ENCODE results near the gene PATJ. TPM values are rescaled to one million over a fixed set of nuclear protein-coding genes. Genes with fewer than 3 reads are reported as not detected.
A peak's percentile ranks its signal among the peaks of the same experiment; 100 is the strongest.

The PATJ gene
- total RNA-seq, 1 experiment from 2014 or later = 47.3 TPM

DNA sequence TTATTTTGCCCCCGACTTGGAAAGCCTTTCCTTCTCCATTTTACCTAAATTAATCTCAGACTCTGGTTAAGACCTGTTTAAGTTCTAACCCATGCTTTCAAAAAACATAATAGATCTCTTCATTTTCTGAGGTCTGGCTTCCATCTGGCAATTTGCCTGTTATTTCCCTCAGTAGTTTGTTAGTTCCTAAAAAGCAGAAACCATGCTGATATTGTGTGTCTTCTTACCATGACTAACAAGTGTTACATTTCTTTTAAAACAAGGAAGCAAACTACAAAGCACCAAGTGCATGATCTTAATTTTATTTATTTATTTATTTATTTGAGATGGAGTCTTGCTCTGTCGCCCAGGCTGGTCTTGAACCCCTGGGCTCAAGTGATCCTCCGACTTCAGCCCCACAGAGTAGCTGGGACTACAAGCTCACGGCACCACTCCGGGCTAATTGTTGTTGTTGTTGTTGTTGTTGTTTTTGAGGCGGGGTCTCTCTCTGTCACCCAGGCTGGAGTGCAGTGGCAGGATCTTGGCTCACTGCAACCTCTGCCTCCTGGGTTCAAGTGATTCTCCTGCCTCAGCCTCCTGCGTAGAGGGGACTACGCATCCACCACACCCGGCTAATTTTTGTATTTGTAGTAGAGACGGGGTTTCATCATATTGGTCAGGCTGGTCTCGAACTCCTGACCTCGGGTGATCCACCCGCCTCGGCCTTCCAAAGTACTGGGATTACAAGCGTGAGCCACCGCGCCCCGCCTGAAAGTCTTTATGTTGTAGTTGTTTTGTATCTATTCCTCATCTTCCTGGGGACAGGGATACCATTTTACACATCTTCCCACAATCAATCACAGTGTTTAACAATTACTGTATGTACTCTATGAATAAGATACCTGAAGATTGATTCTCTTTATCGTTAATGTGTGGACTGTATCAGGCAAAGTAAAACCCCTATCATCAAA, 1.3 kb upstream of the PATJ start:
- H4K91ac ChIP-seq (ENCODE audit: insufficient read length, low read depth, low read length) = no peak overlapping the region
- H3K27me3 Mint-ChIP-seq (ENCODE audit: low read depth) = no peaks in the 10 kb centered on the region
- no peak overlapping the region for H2BK12ac ChIP-seq (ENCODE audit: insufficient read length, low read depth, low read length)
- no peak overlapping the region for H3K4ac ChIP-seq (ENCODE audit: low read depth, low read length)
- no peak overlapping the region for H2BK120ac ChIP-seq (ENCODE audit: low read depth, low read length, poor library complexity, severe bottlenecking)
- no peak for DNase-seq
- H3K79me1 ChIP-seq (ENCODE audit: insufficient read depth, low read depth, low read length, poor library complexity, severe bottlenecking) = peaks cover 3% of the 10 kb centered on the region
- H3K79me2 ChIP-seq (ENCODE audit: insufficient read depth, low read length) = peaks cover 8% of the 10 kb centered on the region; the same call in 1 of the 2 replicates
- no peak overlapping the region for H4K8ac ChIP-seq (replicated peaks; ENCODE audit: insufficient read length, low read depth, low read length)
- H3K9me3 Mint-ChIP-seq = no peaks in the 10 kb centered on the region
- H3K23me2 ChIP-seq (ENCODE audit: insufficient read length, low read depth, low read length, poor library complexity, severe bottlenecking) = peaks cover 9% of the 10 kb centered on the region
- no peak overlapping the region for H3T11ph ChIP-seq (ENCODE audit: low read length)
- H3K9me3 ChIP-seq (ENCODE audit: control insufficient read depth, low read depth, low read length) = no peaks in the 10 kb centered on the region
- peak overlapping the region; percentile 93 to 99 for H3K4me3 Mint-ChIP-seq
- H2AK5ac ChIP-seq (ENCODE audit: insufficient read length, low read length) = no peak overlapping the region
- H3K27me3 ChIP-seq (ENCODE audit: insufficient read depth, low read length) = no peaks in the 10 kb centered on the region
- H3K56ac ChIP-seq (ENCODE audit: insufficient read length, low read depth, low read length) = no peak overlapping the region
- H4K20me1 ChIP-seq (ENCODE audit: control insufficient read depth, insufficient read depth, insufficient read length) = no peaks in the 10 kb centered on the region
- H3K14ac ChIP-seq (ENCODE audit: insufficient read depth, low read length) = no peak overlapping the region
- H3K4me1 ChIP-seq (ENCODE audit: insufficient read depth, low read length) = peaks cover 4% of the 10 kb centered on the region; the same call in 1 of the 2 replicates
- H3K23ac ChIP-seq (ENCODE audit: insufficient read length, low read depth, low read length) = no peak overlapping the region
- no peak overlapping the region for H4K5ac ChIP-seq (ENCODE audit: insufficient read length, low read depth, low read length)
- peaks cover 0 to 2% (median 0%) of the 10 kb centered on the region in 3 experiments; a peak in 1 of 7 replicates for H3K36me3 Mint-ChIP-seq (ENCODE audit: insufficient read depth in 1 of 3, low read depth in 3 of 3)
- H3K18ac ChIP-seq (ENCODE audit: insufficient read length, low read depth, low read length) = no peak overlapping the region
- peaks cover 12 to 15% of the 10 kb centered on the region in 2 experiments for H3K4me1 Mint-ChIP-seq
- H2BK20ac ChIP-seq (ENCODE audit: low read depth, low read length, poor library complexity, severe bottlenecking) = no peak overlapping the region
- H2BK5ac ChIP-seq (ENCODE audit: insufficient read length, low read length) = no peak overlapping the region
- no peak for TF ChIP-seq CTCF (conservative IDR thresholded peaks at IDR 0.05)
- peak overlapping the region; percentile 48 for H3K4me2 ChIP-seq (ENCODE audit: insufficient read depth, insufficient read length, low read length)
- no peak overlapping the region for H2AFZ ChIP-seq (ENCODE audit: low read length)
- H2BK15ac ChIP-seq (ENCODE audit: low read depth, low read length) = no peak overlapping the region
- peak overlapping the region in 2 of 3 experiments; percentile 20; a peak in 4 of 7 replicates for H3K27ac Mint-ChIP-seq
- no peak overlapping the region for H3K9ac ChIP-seq (ENCODE audit: extremely low read depth, insufficient read length, low read length)
- peak overlapping the region; percentile 36 for H3K27ac ChIP-seq (ENCODE audit: insufficient read length, low read depth, low read length)
- WGBS (ENCODE audit: extremely low coverage, insufficient read length, low lambda C conversion rate) = no CpG with 5 or more reads among the region's 19 CpGs

Measured in H9 (cell line).